Measurements from ENCODE around the gene C19orf85. TPM values are rescaled to one million over a fixed set of nuclear protein-coding genes. Genes with fewer than 3 reads are reported as not detected.

Gene C19orf85
- total RNA-seq, 4 donors from 2014 or later, result not detected

DNA sequence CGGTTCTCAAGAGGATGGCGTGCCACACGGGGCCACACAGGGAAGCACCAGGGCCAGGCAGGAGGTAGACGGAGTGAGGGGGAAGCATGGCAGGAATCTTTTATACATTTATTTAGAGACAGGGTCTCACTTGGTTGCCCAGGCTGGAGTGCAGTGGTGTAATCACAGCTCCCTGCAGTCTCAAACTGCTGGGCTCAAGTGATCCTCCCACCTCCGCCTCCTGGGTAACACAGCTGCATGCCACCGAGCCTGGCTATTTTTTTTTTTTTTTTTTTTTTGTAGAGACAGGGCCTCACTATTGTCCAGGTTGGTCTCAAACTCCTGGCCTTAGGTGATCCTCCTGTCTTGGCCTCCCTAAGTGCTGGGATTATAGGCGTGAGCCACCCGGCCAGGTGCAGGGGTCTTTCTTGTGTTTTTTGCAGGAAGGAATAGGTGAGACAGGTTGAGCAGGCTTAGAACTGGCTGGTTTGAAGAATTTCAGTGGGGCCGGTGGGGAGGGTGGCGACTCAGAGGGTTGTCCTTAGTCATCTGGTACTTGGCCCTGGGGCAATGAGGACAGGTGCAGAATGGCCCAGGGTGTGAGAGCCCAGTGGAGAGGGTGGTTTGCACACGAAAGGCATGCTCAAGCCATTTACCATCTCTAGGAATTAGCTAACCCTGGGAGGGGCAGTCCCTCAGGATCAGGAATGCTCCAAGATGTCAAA is 31.2 kb upstream of the C19orf85 start:
- no peak for DNase-seq
- TF ChIP-seq POLR2A (IDR thresholded peaks at IDR 0.05), result no peak
- TF ChIP-seq, protein P1, sequence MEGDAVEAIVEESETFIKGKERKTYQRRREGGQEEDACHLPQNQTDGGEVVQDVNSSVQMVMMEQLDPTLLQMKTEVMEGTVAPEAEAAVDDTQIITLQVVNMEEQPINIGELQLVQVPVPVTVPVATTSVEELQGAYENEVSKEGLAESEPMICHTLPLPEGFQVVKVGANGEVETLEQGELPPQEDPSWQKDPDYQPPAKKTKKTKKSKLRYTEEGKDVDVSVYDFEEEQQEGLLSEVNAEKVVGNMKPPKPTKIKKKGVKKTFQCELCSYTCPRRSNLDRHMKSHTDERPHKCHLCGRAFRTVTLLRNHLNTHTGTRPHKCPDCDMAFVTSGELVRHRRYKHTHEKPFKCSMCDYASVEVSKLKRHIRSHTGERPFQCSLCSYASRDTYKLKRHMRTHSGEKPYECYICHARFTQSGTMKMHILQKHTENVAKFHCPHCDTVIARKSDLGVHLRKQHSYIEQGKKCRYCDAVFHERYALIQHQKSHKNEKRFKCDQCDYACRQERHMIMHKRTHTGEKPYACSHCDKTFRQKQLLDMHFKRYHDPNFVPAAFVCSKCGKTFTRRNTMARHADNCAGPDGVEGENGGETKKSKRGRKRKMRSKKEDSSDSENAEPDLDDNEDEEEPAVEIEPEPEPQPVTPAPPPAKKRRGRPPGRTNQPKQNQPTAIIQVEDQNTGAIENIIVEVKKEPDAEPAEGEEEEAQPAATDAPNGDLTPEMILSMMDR (IDR thresholded peaks at IDR 0.05), result no peak
- no peak overlapping the region for H3K4me3 ChIP-seq
- H3K27ac ChIP-seq, result peak overlapping the region in 1 of 2 donors; percentile 96
- no peaks in the 10 kb centered on the region for H3K9me3 ChIP-seq
- no peaks in the 10 kb centered on the region for H3K36me3 ChIP-seq
- H3K4me1 ChIP-seq, result peaks cover 0 to 8% of the 10 kb centered on the region in 2 donors
- intact Hi-C loops (cut with DNase I; ENCODE audit: low total_unique reads), result no loop called here
- H3K27me3 ChIP-seq, result no peaks in the 10 kb centered on the region

DNA sequence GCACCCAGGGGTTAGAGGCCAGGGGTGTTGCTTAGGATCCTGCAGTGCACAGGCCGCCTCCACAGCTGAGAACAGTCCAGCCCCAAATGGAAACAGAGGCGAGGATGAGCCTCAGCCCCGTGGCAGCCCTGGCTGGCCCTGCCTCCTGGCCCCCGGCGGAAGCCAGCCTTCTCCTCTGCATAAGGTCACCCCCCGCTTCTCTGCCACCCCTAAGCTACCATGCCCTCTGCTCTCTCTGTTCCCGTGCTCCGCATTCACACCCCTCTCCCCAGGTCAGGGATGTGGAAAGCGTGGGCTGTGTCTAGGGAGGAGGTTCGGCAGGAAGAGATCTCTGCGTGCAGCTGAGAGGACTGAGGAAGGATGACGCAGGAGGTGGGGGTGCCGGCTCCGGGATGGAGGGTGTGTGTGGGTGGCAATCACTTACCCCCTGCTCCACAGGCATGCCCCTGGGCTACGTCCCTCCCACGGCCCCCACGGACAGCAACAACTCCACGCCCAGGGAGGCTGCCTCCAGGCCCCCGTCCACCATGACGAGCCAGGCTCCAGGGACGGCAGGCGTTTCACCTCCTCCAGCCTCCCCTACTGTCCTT is 29.7 kb upstream of the C19orf85 start:
- peak; percentile 85 to 86 for DNase-seq
- TF ChIP-seq POLR2A (IDR thresholded peaks at IDR 0.05), result peak in 1 of 2 donors; percentile 46
- TF ChIP-seq, protein P1 (IDR thresholded peaks at IDR 0.05), result no peak
- intact Hi-C loops (cut with DNase I; ENCODE audit: low total_unique reads), result no loop called here

DNA sequence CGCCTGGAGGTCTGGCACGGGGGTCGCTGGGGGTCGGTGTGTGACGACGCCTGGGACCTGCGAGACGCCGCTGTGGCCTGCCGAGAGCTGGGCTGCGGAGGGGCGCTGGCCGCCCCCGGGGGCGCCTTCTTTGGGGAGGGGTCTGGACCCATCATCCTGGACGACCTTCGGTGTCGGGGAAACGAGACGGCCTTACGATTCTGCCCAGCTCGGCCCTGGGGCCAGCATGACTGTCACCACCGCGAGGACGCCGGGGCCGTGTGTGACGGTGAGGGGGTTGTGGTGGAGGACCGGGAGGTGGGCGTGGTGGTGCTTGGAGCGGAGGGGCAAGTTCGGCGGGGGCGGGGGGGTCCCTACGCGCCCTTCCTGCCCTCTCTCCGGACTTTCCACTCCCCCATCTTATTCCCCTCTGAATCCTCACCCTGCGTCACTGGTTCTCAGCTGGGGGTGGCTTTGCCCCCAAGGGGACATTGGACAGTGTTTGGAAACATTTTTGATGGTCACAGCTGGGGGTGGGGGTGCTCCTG is 29.2 kb upstream of the C19orf85 start:
- Histone ChIP-seq H3K27me3 (no peaks in the 10 kb centered on the region), H3K4me3 (peak overlapping the region; percentile 34 to 36), H3K9me3 (no peaks in the 10 kb centered on the region), H3K27ac (peak overlapping the region; percentile 96 to 99), H3K36me3 (no peaks in the 10 kb centered on the region), H3K4me1 (peaks cover 0 to 8% of the 10 kb centered on the region in 2 donors)
- peak in 1 of 2 donors; percentile 43 for DNase-seq
- intact Hi-C loops (cut with DNase I; ENCODE audit: low total_unique reads), result no loop called here
- TF ChIP-seq, protein P1 (IDR thresholded peaks at IDR 0.05), result no peak
- no peak for TF ChIP-seq POLR2A (IDR thresholded peaks at IDR 0.05)

More for the DNA sequence above, 29.7 kb upstream of the C19orf85 start:
- Histone ChIP-seq H3K9me3 (no peaks in the 10 kb centered on the region), H3K27ac (peak overlapping the region; percentile 96 to 99), H3K4me3 (peak overlapping the region; percentile 34 to 36), H3K4me1 (peaks cover 0 to 8% of the 10 kb centered on the region in 2 donors), H3K27me3 (no peaks in the 10 kb centered on the region), H3K36me3 (no peaks in the 10 kb centered on the region)

GRCh38 chr19:55493052-55493644 is 28.6 kb upstream of the C19orf85 start:
- peak; percentile 77 to 86 for DNase-seq
- peak; percentile 10 to 46 for TF ChIP-seq POLR2A (IDR thresholded peaks at IDR 0.05)
- TF ChIP-seq, protein P1 (IDR thresholded peaks at IDR 0.05), result no peak
- intact Hi-C loops (cut with DNase I; ENCODE audit: low total_unique reads), result no loop called here
- peak overlapping the region; percentile 96 to 99 for H3K27ac ChIP-seq
- H3K36me3 ChIP-seq, result no peaks in the 10 kb centered on the region
- no peaks in the 10 kb centered on the region for H3K27me3 ChIP-seq
- peak overlapping the region; percentile 34 to 36 for H3K4me3 ChIP-seq
- H3K9me3 ChIP-seq, result no peaks in the 10 kb centered on the region
- peaks cover 0 to 8% of the 10 kb centered on the region in 2 donors for H3K4me1 ChIP-seq

Data from uterus (tissue), 4 donors.